GM18867 (cell line): ENCODE data around the gene SERPINB10.
"Not testable (repeated sequence)": the region's sequence is repeated elsewhere in the genome, so short reads cannot be mapped to it uniquely, and the experiment has no call there.

ENCODE experiments used
- ATAC-seq: cut with Tn5 transposase; IDR thresholded peaks from one replicate; pipeline ENCODE4 v1.9.1; 2021; ENCODE audit warnings: mild to moderate bottlenecking, moderate library complexity; ENCODE audit not compliant: unreplicated experiment

The SERPINB10 gene

DNA sequence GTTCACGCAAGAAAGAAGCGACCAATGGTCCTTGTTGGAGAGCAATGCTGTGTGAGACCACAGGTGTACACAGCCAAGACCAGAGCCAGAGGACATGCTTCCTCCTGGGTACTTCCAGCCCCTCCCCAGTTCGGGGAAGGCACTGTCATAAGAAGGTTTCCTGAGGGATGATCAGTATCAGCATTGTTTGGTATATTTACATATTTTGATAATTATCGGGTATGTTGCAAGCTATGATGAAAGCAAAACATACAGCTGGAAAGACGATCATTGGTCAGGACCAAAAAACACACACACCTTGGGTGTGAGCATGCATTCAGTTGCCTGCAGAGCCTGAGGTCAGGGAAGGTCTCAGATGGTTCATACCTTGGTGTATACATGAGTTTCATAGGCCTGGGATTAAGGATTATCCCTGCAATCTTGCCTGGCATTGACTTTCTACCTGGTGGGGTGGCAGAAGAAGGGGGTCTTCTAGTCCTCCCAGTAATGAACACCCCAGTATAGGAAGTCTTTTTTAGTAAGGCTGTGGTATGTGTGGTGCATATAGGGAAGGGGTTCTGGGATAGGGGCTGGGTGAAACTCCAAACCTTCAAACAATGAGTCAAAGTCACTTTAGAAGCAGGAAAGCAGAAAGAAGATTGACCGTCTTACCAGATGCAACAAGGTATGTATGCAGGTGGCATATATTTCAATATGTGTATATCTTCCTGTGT is 17.4 kb upstream of the SERPINB10 start:
- no peak for ATAC-seq

DNA sequence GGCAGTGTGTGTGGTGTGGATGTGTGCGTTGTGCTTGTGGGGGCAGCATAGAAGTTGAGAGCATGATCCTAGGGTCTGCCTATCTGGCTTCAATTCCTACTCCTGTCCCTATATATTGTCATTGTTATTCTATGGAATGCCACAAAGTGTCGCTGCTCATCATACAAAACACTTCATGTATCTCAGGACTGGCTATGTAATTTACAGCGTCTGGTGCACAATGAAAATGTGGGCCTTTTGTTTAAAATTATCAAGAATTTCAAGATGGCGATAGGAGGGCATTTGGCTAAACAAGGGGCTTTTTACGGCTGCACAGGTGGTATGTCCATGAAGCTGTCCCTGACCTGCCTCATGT is 16.8 kb upstream of the SERPINB10 start:
- ATAC-seq: peak; percentile 86

DNA sequence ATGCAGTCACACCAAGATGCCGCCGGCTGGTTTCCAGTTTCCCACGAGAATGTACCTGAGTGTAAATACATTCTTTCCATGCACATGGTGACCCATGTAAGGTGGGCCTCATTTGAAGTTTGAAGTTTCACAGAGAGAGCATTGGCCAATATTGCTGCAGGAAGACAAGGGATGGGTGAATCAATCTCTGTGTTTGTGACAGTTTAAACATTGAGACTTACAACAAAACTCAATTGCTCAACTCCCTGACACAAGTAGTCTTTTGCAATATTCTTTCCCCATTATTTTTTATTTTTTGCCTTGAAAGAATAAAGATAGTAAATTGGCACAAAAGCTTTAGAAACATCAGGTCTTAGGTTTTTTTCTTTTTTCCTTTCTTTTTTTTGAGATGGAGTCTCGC is 15.2 kb upstream of the SERPINB10 start:
- no peak for ATAC-seq

DNA sequence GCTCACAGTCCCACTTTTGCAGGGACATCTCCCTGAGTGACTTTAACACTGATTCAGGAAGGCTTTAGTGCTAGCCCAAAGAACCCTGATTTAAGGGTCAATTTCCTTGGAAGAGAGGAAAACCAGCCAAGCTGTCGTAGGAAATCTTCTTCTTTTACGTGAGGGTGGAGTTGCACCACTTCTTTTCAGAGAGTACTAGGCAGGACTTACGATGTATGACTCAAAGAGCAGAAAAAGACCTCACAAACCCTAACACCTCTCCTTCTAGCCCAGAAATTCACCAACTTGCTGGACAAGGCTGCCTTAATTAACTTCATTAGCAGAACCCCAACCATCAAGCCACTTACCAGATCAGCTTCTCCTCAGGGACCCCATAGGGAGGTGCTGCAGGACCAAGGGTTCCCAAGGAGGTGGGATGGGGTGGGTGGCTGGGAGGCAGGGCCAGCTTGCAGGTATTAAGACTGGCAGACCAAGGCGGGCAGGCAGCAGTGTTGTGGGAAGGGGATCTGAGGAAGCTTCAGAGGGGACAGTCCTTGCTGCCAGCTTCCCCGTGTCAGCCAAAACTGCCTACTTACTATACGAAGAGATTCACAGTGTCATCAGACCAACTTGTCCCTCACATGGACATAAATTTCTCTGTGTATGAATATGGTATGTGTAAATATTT is 13.5 kb upstream of the SERPINB10 start:
- no peak for ATAC-seq

DNA sequence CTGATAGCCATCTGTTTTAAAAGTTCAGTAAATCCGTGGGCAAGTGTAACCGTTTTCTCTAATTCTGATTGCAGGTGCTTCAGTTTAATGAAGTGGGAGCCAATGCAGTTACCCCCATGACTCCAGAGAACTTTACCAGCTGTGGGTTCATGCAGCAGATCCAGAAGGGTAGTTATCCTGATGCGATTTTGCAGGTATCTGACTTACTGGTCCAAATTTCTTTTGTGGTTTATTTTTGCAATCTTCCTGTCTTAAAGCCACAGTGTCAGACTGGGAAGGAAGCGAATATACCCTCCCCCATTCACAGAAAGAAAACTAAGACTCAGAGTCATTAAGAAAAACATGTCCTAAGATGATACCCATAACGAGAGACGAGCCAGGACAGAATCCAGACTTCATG is 12.6 kb upstream of the SERPINB10 start:
- no peak for ATAC-seq

DNA sequence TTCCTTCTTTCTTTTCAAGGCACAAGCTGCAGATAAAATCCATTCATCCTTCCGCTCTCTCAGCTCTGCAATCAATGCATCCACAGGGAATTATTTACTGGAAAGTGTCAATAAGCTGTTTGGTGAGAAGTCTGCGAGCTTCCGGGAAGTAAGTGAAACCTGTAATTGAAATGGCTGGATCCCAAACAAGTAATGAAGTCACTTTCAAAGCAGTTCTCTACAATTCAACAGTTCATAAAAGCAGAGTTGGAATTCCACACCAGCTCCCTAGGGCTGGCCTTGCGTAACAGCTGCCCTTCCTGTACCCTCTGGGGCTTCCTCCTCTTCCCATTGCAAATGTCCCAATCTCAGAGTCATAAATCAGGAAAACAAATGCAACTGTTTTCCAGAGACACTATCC is 10.7 kb upstream of the SERPINB10 start:
- no peak for ATAC-seq

DNA sequence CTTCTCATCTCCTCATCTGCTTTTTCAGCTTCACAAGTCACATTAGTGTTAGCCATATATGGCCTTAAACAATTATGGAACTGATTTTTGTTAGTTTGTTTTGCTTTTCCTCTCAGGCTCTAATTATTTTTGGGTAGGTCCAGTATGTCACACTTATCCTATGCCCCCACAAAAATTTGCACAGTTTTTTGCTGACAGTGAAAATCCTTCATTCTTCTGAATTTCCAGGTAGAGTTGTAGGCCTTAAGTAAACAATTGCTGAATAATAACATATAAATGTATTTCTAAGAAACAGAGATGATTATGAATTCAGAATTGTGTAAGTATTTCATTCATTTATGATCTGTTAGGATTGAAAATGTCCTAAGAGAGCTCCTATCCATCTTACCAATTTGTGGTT is 8.6 kb upstream of the SERPINB10 start:
- no peak for ATAC-seq

DNA sequence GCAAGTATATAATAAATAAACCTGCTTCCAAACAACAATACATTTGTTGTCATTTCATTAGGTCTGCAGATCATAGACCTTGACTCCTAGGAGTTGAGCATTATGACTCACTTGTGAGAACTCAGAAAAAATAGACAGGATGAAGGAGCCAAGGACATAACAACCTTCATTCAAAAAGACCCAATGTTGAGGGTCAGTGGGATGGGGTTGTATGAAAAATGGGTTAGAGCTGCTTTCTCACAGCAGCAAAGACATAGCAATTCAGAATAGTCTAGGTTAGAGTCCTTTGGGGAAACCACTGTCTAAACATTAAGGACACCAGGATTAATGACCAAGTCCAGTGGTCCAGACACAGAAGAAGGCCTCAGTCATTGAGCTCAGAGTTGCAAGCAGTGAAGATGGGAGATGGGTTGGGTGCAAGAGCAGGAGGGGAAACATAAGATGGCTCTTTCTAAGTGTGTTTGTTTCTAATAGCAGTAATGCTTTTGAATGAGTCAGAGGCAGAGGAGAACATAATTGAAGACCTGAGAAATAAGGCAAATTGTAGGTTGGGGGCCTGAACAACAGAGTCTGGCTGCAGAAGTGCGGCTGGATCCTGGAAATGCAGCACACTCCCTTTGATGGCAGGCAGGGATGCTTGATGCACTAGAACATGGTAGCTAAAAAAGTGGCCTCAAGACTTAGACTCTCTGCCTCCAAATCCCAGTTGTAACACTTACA is 3.7 kb upstream of the SERPINB10 start:
- no peak for ATAC-seq

DNA sequence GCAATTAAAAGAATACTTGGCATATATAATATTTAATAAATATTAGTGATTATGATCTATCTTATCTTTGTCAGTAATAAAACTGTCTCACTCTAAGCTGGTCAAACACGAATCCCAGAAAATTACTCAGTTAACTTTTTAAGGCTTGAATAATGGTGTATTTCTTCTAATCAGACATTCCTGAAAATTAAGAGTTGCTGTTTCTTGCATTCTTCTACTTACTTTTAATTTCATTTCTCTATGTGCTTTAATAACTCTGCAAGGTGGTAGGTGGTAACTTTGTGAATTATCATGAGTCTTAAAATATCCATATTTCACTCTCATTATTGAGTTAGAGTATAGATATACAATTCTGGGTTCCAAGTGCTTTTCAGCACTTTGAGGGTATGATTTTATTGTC is 3.1 kb upstream of the SERPINB10 start:
- ATAC-seq: no peak

DNA sequence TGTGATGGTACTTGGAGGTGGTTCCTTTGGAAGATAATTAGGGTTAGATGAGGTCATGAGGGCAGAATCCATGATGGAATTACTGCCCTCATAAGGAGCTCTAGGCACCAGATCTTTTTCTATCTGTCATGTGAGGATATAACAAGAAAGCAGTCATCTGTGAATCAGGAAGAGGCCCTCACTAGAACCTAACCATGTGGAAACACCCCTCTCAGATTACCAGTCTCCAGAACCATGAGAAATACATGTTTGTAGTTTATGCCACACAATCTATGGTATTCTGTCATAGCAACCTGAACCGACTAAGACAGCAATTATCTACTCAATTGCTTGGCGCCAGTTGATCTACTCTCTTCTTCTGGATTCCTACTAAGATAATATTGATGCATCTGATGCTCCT is 2.4 kb upstream of the SERPINB10 start:
- no peak for ATAC-seq

DNA sequence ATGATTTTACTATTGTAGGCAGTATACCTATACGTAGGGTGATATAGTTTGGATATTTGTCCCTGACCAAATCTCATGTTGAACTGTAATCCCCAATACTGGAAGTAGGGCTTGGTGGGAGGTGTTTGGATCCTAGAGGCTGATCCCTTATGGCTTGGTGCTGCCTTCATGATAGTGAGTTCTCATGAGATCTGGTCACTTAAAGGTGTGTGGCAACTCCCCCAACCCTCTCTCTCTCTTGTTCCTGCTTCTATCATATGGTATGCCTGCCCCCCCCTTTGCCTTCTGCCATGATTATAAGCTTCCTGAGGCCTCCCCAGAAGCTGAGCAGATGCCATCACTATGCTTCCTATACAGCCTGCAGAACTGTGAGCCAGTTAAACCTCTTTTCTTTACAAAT is 1.7 kb upstream of the SERPINB10 start:
- no peak for ATAC-seq

DNA sequence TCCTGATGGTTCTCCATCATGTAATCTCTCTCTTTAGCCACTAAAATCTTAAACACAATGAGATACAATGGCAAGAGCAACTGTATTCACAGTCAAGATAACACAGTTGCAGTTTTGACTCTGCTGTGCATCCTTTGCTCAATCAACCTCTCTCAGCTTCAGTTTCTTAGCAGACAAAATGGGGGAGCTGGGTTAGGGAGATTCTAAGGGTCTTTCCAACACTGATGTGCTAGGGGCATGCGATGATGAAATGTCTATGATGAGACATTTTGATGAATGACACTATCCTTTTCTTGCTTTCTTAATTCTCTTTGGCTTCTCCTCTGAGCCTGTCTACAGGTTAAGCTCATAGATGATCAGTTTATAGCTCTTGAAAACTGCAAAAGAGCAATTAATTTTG is 1.1 kb downstream of the SERPINB10 start:
- ATAC-seq: peak; percentile 32

DNA sequence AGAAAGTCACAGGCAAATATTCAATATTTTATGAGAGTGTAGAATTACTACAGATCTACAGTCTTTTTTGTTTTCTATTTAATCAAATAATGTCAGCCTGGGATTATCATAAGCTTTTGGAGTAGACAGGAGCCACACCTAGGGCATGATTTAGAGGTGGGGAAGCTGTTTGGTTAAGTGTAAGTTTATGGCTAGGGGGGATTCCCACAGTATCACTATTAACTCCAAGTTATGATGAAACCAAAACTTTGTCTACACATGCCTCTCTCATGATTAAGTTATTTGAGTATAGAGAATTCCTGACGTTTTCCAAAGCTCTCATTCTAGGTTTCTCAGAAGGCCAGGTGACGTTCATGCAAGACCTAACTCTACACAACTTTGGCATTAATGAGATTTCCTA is 2.1 kb downstream of the SERPINB10 start:
- peak; percentile 67 for ATAC-seq

DNA sequence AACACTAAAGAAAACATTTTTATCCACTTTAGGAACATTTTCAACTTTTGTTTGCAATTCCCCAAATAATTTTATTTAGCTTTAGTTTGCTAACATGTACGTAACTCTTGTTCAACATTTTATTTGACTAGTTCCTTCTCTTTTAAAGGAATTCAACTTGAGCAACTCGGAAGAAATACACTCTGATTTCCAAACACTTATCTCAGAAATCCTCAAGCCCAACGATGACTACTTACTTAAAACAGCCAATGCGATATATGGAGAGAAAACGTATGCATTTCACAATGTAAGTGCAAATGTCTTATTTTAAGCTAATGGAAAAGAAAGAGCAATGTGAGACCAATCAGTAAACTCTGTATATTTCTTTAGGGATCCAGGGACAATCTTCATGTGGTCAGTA is 10.1 kb downstream of the SERPINB10 start:
- ATAC-seq: no peak

DNA sequence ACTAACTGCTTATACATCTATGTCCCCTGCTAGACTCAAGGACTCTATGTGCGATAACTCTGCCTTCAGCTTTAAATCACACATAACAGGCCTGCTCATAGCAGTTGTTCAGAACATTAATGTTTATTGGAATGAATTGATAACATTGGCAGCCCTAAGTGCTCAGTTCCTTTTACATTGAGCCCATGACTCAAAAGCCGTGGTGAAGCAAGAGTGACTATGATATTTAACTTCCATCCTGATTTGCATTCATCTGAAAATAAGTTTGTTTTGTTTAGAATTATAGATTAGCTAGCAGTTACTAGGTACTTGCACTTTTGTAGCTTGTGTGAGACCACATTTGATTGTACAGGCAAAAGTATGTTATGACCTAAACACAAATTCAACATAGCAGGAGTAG is 14.3 kb downstream of the SERPINB10 start:
- ATAC-seq: no peak

DNA sequence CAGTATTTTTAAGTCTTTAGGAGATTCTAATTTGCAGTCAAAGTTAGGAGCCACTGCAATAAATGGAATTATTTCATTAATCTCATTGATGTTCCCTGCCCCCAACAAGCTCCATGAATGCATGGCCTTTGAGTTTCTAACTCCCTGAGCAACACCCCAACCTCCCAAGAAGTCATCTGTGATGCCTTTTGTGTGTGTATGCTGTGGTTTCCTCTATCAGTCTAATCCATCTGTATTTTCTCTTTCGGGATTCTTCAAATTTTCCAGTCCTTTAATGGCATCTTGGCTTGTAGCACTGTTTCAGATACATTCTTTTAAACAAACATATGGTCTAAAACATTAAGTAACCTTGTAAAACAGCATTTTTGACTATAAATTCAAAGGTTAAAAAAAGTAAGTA is 16.8 kb downstream of the SERPINB10 start:
- no peak for ATAC-seq

DNA sequence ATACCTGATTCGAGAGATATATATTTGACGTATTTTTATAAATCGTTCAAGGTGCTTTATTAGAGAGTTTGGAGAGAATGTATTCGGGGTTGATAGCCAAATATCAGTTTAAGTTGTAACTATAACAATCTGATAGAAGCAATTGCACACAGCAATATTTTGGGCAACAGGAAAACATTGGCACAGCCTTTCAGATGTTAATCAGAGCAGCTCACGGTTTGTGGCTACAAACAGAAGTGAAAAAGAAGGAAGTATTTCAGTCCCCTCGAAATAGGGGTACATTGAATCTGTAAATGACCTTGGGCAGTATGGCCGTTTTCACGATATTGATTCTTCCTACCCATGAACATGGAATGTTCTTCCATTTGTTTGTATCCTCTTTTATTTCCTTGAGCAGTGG is 20.6 kb downstream of the SERPINB10 start:
- ATAC-seq: no peak

DNA sequence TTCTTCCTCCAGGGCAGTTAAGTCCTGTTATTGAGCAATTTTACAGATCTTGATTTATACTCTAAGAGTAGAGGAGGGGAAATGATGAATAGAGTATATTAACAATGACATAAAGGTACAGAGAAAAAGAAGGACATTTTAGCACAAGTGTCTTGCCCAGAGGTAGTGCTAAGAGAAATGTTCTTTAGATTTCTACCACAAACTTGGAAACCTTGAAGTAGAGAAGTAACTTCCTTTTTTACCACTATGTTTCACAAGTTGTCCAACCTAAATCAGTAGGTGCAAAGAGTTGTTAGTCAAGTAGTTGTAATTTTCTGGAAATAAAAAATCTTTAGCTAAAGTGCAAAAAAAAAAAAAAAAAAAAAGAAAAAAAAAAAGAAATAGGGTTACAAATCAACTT is 21.6 kb downstream of the SERPINB10 start:
- ATAC-seq: not testable (repeated sequence)

DNA sequence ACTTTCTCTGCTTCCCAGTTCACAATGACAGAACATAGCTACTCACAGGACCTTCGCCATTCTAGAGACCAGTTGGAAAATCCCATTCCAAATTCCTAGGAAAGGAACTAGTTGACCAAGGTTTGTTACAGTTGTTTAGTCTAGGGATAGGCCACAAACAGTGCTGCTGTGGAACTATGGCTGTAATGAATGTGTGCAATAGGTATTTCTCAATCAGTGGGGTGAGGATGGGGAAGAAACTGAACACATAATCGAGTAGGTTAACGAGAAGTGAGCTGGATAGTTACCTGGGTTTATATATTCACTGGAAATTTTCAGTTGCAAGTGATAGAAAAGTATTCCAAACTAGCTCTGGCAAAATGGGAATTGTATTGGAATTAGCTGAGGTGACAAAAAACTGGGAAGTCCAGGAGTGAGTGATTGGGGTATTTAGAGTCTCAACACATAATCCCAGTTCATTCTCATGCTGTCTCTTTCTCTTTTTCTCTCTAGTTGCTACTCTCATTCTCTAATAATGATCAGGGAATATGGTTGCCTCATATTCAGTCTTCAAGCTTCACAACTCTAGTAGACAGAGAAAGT is 23.1 kb downstream of the SERPINB10 start:
- no peak for ATAC-seq

DNA sequence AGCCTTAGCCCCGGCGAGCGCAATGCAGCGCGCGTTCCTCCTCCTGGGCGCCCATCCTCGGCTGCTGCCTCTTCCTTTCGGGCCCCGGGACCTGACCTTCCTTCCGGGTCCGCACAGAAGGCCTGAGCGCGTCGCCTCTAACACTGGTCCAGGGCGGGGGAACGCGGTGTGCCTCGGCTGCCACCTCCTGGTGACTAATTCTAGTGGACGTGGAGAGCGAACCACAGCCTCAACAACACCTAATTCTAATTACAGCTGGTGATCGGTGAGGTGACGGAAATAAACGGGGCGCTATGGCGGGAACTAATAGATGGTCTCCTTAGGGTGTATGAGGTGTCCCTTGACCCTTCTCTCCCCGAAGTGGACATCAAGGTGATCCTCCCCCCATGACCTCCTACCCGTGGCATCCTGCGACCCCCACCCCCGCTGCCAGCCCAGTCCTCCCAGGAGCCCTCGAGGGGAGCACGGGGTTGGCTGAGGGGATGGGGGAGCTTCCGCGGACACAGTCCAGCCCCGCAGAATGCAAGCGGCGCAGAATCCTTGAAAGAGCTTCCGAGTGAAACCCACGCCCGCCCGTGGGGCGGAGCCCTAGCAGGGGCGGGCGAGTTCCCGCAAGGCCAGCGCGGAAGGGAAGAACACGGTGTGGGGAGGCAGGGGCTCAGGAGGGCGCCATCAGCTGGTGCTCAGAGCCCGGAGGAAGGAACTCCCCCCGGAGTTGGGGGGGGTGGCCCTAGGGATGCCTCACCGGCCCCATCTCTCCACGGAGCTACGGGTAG is 28.6 kb downstream of the SERPINB10 start:
- ATAC-seq: peak; percentile 99

DNA sequence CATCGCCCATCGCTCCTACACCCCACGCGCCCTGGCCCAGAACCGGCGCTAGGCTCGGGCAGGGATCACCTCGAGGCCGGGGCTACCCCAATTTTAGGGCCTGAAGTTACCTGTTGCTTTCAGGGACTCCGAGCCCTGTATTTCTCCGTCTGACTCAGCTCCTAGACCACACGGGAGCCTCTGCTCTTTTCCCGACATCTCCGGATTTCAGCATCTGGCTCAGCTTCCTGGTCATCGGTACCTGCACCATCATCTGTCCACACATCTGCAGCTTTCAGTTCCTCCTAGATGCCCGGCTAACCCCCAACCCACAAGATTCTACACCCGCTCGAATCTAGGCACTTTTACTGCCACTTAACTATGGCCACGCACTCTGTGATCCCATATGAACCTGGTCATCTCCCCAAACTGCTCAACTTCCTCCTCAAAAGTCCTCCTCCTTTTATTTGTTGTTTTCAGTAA is 29.2 kb downstream of the SERPINB10 start:
- ATAC-seq: peak; percentile 35
